ENCODE results near the gene TMED7. TPM values are rescaled to one million over a fixed set of nuclear protein-coding genes. Genes with fewer than 3 reads are reported as not detected.

The TMED7 gene
- total and polyA plus RNA-seq, 2 of the 13 experiments (the other 11 are each of a cell fraction or from before 2014, with no cell fraction given), result 58.0 to 113 TPM

DNA sequence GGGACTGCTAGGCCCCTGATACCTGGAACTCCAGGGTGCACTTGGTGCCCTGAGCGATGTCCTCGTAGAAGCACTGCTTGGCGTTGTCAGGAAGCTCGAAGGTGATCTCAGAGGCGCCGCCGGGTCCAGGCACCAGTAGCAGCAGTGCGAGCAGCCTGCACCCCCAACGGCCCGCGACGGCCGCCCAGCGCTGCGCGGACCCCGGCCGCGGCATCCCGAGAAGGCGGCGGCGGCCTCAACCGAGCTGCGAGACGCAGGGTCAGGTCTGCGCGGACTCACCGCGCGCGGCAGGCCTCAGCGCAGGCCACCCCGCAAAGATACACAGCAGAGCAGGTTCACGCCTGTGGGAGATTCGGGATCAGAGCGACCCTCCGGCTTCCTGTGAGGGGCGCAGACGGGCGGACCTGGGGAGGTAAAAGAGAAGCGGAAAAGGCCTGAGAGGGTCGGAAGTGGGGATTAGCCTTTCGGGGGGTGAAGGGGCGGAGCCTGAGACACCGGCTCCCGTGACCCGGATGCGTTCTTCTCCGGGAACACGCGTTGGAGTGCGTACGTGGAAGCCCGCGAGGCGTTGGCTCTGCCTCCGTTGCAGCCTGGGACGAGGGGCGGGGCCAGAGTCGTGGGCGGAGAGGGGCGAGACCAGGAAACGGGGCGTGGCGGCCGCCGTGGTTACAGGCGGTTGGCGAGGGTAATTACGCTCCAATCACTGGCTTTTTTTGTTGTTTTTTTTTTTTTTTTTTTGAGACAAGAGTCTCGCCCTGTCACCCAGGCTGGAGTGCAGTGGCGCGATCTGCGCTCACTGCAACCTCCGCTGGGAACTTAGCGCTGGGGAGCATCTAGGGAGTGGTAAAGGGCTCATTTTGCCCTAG is at the start of gene TMED7 (continued):
- TF ChIP-seq ZSCAN21 (CRISPR knock-in tag; IDR thresholded peaks at IDR 0.05; ENCODE audit: borderline replicate concordance) (peak; percentile 59; the same call in 1 of the 2 replicates), CHCHD3 (CRISPR knock-in tag; IDR thresholded peaks at IDR 0.05) (peak; percentile 88), ZFAT (CRISPR knock-in tag; conservative IDR thresholded peaks at IDR 0.05) (no peak), PHF21A (CRISPR knock-in tag; IDR thresholded peaks at IDR 0.05) (peak; percentile 79), PHF5A (CRISPR knock-in tag; IDR thresholded peaks at IDR 0.05; ENCODE audit: low read depth, unreplicated experiment) (no peak), STAT6 (CRISPR knock-in tag; IDR thresholded peaks at IDR 0.05; ENCODE audit: borderline replicate concordance) (no peak), RARA (CRISPR knock-in tag; IDR thresholded peaks at IDR 0.05) (peak; percentile 48), NFYB (CRISPR knock-in tag; IDR thresholded peaks at IDR 0.05) (peak; percentile 83), ZNF737 (CRISPR knock-in tag; IDR thresholded peaks at IDR 0.05; ENCODE audit: borderline replicate concordance) (no peak), SIX1 (CRISPR knock-in tag; IDR thresholded peaks at IDR 0.05; ENCODE audit: borderline replicate concordance) (peak; percentile 42; the same call in 1 of the 2 replicates), ZHX2 (IDR thresholded peaks at IDR 0.05; ENCODE audit: low read depth) (peak; percentile 53; the same call in 1 of the 2 replicates), ZHX2 (CRISPR knock-in tag; IDR thresholded peaks at IDR 0.05; ENCODE audit: borderline replicate concordance) (no peak)
- TF ChIP-seq, protein P1, sequence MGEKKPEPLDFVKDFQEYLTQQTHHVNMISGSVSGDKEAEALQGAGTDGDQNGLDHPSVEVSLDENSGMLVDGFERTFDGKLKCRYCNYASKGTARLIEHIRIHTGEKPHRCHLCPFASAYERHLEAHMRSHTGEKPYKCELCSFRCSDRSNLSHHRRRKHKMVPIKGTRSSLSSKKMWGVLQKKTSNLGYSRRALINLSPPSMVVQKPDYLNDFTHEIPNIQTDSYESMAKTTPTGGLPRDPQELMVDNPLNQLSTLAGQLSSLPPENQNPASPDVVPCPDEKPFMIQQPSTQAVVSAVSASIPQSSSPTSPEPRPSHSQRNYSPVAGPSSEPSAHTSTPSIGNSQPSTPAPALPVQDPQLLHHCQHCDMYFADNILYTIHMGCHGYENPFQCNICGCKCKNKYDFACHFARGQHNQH (CRISPR knock-in tag; IDR thresholded peaks at IDR 0.05), result peak; percentile 94
- TF ChIP-seq, protein P2, sequence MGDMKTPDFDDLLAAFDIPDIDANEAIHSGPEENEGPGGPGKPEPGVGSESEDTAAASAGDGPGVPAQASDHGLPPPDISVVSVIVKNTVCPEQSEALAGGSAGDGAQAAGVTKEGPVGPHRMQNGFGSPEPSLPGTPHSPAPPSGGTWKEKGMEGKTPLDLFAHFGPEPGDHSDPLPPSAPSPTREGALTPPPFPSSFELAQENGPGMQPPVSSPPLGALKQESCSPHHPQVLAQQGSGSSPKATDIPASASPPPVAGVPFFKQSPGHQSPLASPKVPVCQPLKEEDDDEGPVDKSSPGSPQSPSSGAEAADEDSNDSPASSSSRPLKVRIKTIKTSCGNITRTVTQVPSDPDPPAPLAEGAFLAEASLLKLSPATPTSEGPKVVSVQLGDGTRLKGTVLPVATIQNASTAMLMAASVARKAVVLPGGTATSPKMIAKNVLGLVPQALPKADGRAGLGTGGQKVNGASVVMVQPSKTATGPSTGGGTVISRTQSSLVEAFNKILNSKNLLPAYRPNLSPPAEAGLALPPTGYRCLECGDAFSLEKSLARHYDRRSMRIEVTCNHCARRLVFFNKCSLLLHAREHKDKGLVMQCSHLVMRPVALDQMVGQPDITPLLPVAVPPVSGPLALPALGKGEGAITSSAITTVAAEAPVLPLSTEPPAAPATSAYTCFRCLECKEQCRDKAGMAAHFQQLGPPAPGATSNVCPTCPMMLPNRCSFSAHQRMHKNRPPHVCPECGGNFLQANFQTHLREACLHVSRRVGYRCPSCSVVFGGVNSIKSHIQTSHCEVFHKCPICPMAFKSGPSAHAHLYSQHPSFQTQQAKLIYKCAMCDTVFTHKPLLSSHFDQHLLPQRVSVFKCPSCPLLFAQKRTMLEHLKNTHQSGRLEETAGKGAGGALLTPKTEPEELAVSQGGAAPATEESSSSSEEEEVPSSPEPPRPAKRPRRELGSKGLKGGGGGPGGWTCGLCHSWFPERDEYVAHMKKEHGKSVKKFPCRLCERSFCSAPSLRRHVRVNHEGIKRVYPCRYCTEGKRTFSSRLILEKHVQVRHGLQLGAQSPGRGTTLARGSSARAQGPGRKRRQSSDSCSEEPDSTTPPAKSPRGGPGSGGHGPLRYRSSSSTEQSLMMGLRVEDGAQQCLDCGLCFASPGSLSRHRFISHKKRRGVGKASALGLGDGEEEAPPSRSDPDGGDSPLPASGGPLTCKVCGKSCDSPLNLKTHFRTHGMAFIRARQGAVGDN (CRISPR knock-in tag; IDR thresholded peaks at IDR 0.05), result peak; percentile 93

All from HepG2 (cell line).